ENCODE data around the gene ALOX5.

ALOX5 gene

DNA sequence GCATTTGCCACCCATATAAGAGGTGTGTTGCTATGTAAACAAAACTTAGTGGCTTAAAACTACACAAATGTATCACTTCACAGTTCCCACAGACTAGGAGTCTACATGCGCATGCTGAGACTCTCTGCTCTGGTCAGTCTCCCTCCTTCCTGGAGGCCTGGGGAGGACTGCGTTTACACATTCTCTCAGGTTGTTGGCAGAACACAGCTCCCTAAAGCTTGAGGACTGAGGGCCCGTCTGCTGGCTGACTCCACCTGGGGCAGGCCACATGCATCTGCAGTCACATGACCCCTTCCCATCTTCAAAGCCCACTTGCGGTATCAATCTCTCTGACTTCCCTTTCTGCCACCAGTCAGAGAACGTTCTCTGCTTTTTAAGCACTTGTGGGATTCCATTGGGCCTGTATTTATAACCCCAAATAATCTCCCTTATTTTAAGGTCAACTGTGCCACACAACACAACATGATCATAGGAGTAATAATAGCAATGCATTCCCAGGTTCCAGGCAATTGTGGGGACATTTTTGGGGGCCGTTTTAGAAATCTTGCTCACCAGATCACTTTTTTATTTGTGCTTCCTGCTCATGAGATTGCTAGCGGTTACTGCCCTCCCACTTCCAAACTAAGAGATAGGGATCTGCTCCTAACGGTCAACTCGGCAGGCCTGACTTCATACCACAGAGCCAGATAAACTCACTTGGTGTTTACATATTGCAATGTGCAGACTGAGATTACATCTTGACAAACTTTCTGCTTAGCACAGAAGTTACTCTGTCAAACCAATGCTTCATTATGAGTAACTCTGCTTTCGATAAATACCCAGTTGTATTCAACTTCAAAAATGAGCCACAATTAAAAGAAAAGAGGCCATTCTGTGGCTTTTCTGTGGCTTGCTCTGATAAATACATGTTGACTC is 96.3 kb downstream of the ALOX5 start:
- H3K27ac Mint-ChIP-seq: peak overlapping the region; percentile 30 to 91 (median 83)
- H3K27me3 Mint-ChIP-seq (ENCODE audit: low read depth): no peaks in the 10 kb centered on the region
- H3K4me3 Mint-ChIP-seq: no peak overlapping the region
- peaks cover 25% of the 10 kb centered on the region for H3K4me1 Mint-ChIP-seq
- no peaks in the 10 kb centered on the region for H3K36me3 Mint-ChIP-seq (ENCODE audit: low read depth)
- peaks cover 3% of the 10 kb centered on the region for H3K9me3 Mint-ChIP-seq
- TF ChIP-seq, protein P1, sequence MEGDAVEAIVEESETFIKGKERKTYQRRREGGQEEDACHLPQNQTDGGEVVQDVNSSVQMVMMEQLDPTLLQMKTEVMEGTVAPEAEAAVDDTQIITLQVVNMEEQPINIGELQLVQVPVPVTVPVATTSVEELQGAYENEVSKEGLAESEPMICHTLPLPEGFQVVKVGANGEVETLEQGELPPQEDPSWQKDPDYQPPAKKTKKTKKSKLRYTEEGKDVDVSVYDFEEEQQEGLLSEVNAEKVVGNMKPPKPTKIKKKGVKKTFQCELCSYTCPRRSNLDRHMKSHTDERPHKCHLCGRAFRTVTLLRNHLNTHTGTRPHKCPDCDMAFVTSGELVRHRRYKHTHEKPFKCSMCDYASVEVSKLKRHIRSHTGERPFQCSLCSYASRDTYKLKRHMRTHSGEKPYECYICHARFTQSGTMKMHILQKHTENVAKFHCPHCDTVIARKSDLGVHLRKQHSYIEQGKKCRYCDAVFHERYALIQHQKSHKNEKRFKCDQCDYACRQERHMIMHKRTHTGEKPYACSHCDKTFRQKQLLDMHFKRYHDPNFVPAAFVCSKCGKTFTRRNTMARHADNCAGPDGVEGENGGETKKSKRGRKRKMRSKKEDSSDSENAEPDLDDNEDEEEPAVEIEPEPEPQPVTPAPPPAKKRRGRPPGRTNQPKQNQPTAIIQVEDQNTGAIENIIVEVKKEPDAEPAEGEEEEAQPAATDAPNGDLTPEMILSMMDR (IDR thresholded peaks at IDR 0.05; ENCODE audit: unreplicated experiment in 3 of 3): no peak

DNA sequence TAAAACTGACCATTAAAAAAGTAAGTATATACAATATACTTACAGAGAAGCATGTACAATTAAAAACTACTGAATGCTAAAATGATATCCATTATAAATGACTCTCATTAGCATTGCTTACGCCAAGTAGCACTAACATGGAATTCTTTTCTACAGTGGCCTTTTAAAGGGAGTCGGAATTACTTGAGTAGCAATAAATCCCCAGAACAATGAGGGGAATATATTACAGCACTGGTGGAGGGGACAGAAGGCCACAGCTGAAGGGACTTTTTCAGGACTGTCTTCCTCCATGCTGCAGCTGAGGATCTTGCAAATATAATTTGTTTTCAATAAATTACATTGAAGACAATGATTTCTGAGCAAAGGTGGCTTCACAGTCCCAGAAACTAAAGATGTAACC is 97.0 kb downstream of the ALOX5 start:
- no peak overlapping the region for H3K4me3 Mint-ChIP-seq
- no peaks in the 10 kb centered on the region for H3K27me3 Mint-ChIP-seq (ENCODE audit: low read depth)
- H3K4me1 Mint-ChIP-seq: peaks cover 25% of the 10 kb centered on the region
- TF ChIP-seq, protein P1 (IDR thresholded peaks at IDR 0.05; ENCODE audit: unreplicated experiment in 3 of 3): no peak
- peaks cover 4% of the 10 kb centered on the region for H3K36me3 Mint-ChIP-seq (ENCODE audit: low read depth)
- peak overlapping the region; percentile 30 to 91 (median 83) for H3K27ac Mint-ChIP-seq
- peaks cover 7% of the 10 kb centered on the region for H3K9me3 Mint-ChIP-seq

DNA sequence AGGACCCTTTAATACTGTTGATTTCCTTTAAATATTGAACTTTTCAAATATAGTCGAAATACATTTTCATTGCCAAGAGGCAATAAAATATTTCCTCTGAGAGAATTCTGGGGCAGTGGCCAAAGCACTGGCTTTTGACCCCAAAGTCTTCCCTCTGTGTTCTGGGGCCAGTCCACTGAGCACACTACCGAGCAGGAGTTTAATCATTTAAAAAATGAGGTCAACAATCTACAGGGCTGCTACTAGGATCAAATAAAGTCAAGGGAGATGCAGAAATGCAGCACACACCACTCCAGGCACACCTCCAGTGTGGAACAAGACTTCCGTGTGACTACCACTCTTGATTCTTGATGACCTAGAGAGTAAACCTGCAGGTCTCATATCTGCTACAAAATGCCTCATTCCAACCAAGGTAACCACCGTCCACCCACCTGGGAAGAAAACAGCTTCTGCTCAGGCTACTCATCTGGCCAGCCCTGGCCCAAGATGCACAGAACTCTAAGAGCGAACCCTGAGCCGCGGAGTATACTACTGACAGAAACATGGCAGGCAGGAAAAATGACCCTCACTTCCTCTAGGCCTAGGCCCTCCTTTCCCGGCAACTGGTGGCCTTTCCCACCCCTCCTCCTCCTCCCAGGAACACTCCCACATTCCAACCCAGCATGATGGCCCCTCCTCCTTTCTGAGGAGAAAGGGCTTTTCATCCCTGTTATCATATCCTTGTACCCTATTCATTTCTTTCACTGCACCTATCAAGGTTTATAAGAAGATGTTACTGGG is 97.7 kb downstream of the ALOX5 start:
- no peaks in the 10 kb centered on the region for H3K27me3 Mint-ChIP-seq (ENCODE audit: low read depth)
- H3K4me1 Mint-ChIP-seq: peaks cover 25% of the 10 kb centered on the region
- H3K36me3 Mint-ChIP-seq (ENCODE audit: low read depth): peaks cover 6% of the 10 kb centered on the region
- no peak overlapping the region for H3K4me3 Mint-ChIP-seq
- TF ChIP-seq, protein P1 (IDR thresholded peaks at IDR 0.05; ENCODE audit: unreplicated experiment in 3 of 3): no peak
- H3K9me3 Mint-ChIP-seq: peaks cover 9% of the 10 kb centered on the region
- peak overlapping the region; percentile 30 to 91 (median 49) for H3K27ac Mint-ChIP-seq

DNA sequence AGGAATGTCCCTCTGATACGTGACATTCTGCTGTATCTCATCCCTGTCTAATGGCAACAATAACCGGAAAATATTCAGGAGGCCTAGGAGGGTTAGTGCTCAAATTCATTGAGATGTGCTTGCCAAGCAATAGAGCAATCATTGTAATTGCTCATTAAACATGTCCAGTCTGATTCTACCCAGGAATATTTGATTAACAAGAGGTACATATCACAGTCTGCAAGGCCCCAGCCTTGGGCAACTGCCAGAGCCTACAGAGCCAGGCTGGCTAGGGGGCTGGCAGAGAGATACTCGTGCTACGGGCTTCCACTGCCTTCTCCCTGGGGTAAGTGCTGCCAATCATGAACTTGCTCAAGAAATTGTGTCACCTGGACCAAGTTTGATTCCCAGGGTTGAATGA is 99.1 kb downstream of the ALOX5 start:
- Mint-ChIP-seq H3K4me1 (peaks cover 25% of the 10 kb centered on the region), H3K36me3 (ENCODE audit: low read depth) (peaks cover 17% of the 10 kb centered on the region), H3K27me3 (ENCODE audit: low read depth) (no peaks in the 10 kb centered on the region), H3K4me3 (no peak overlapping the region), H3K27ac (peak overlapping the region in 1 of 3 experiments; percentile 34), H3K9me3 (peaks cover 22% of the 10 kb centered on the region)
- TF ChIP-seq, protein P1 (IDR thresholded peaks at IDR 0.05; ENCODE audit: unreplicated experiment in 3 of 3): no peak

DNA sequence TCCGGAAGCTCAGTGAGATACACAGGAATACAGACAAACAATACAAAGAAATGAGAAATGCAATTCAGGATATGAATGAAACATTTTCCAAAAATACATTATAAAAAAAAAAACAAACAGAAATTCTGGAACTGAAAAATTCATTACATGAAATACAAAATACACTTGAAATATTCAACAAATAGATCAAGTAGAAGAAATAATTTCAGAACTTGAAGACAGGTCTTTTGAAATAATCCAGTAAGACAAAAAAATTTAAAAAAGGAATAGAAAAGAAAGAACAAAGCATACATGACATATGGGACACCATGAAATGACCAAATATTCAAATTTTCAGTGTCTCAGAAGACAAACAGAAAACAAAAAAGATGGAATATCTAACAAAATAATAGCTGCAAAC is 102.5 kb downstream of the ALOX5 start:
- H3K9me3 Mint-ChIP-seq: peaks cover 43% of the 10 kb centered on the region
- H3K4me3 Mint-ChIP-seq: no peak overlapping the region
- H3K27ac Mint-ChIP-seq: no peak overlapping the region
- peaks cover 11% of the 10 kb centered on the region for H3K4me1 Mint-ChIP-seq
- peaks cover 41% of the 10 kb centered on the region for H3K36me3 Mint-ChIP-seq (ENCODE audit: low read depth)
- TF ChIP-seq, protein P1 (IDR thresholded peaks at IDR 0.05; ENCODE audit: unreplicated experiment in 3 of 3): no peak
- no peaks in the 10 kb centered on the region for H3K27me3 Mint-ChIP-seq (ENCODE audit: low read depth)

All from nephron (organoid).